ENCODE measurements around the gene LRRIQ4.

The LRRIQ4 gene

GRCh38 chr3:169863458-169863899 lies 50.8 kb downstream of the LRRIQ4 start:
- DNase-seq: peak; percentile 85

GRCh38 chr3:169864270-169864669 lies 51.6 kb downstream of the LRRIQ4 start:
- DNase-seq: no peak

GRCh38 chr3:169865176-169865767 lies 52.6 kb downstream of the LRRIQ4 start:
- peak; percentile 56 for DNase-seq

GRCh38 chr3:169867584-169868210 lies 55.0 kb downstream of the LRRIQ4 start:
- DNase-seq: no peak

- DNase-seq: no peak
Measured at GRCh38 chr3:169868369-169868768, 55.7 kb downstream of the LRRIQ4 start.

- no peak for DNase-seq
Measured at GRCh38 chr3:169869484-169870220, 57.0 kb downstream of the LRRIQ4 start, which contains the start of gene LRRC31. LRRC31 (minus strand) TSS chr3:169869935; CDS start chr3:169869807, 128 bp downstream.

GRCh38 chr3:169871129-169871886 lies 58.6 kb downstream of the LRRIQ4 start:
- no peak for DNase-seq

GRCh38 chr3:169879013-169879557 lies 66.4 kb downstream of the LRRIQ4 start:
- no peak for DNase-seq

- DNase-seq: no peak
Measured at GRCh38 chr3:169879845-169880575, 67.3 kb downstream of the LRRIQ4 start.

- DNase-seq: no peak
Measured at GRCh38 chr3:169880576-169881250, 68.0 kb downstream of the LRRIQ4 start.

- no peak for DNase-seq
Measured at GRCh38 chr3:169886671-169887070, 74.0 kb downstream of the LRRIQ4 start.
